Neuron (in vitro differentiated cells): Measurements from ENCODE around the gene PRPS1L1.

Experiments
- H2AFZ ChIP-seq: one replicate; pipeline ENCODE4 v1.6.1; 2013; ENCODE audit warnings: low read depth, mild to moderate bottlenecking, inconsistent platforms, low read length, moderate library complexity
- H3K27me3 ChIP-seq: one replicate; pipeline ENCODE4 v1.6.1; 2013; ENCODE audit warnings: low read length; ENCODE audit not compliant: insufficient read depth
- H3K36me3 ChIP-seq: one replicate; pipeline ENCODE4 v1.6.1; 2013; ENCODE audit warnings: low read length; ENCODE audit not compliant: insufficient read depth
- H3K4me1 ChIP-seq: one replicate; pipeline ENCODE4 v1.6.1; 2013; ENCODE audit warnings: low read length; ENCODE audit not compliant: insufficient read depth
- H3K4me3 ChIP-seq: 2 replicates; pipeline ENCODE4 v1.5.1; 2013; ENCODE audit warnings: mild to moderate bottlenecking, low read length, moderate library complexity
- H3K9me3 ChIP-seq: one replicate; pipeline ENCODE4 v1.6.1; 2013; ENCODE audit warnings: low read length

The PRPS1L1 gene

DNA sequence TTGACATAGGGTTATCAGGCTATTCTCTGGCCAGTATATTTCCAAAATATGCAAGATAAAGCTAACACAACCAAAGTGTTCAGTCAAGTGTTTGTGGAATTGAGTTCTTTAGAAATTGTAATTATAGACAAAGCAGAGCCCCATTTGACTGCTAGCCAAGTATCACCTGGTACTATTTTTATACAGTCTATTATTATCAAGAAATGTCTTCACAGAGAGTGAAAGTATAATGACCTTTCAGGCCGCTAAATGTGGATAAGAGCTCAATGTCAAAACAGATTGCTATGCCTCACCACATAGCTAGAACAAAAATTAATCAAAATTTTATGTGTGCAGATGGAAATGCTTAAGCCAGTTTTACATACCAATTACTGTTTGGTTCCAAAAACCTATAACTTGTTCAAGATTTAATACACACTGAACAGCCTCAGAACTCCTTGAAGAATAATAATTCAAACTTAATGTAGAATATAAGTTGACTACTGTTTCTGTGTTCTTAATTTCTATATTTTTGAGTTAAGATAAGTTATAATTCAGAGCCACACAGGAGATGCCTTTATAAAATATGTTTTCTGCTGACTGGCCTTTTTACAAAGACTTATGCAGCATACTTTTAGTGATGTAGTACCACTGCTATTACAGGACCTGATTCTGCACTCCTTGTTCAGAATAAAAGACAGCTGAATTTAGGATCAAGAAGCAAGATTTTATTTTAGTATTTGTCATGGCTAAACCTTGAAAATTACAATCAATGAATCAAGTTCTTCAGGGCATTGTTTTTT lies 31.0 kb downstream of the PRPS1L1 start:
- Histone ChIP-seq H2AFZ (no peak overlapping the region), H3K36me3 (no peaks in the 10 kb centered on the region), H3K9me3 (no peaks in the 10 kb centered on the region)

DNA sequence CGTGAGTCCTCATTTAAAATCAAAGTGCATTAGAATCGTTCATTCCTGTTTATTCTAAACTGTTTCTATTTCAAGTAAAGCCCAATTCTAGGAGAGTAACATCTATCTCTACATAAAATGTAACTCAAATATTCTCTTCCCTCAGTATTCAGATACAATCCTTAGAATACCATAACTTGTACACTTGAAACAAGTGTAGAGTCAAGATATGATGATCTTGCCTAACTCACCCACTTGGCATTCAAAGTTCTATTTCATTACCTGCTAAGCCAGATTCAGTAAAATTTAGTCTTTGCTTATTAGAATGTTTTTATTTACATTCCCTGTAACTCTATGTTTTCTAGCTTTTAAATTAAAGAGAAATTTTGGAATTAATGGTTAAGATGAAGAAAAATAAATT lies 31.6 kb downstream of the PRPS1L1 start:
- H3K9me3 ChIP-seq = no peaks in the 10 kb centered on the region
- no peak overlapping the region for H3K4me3 ChIP-seq
- no peak overlapping the region for H2AFZ ChIP-seq
- H3K36me3 ChIP-seq = no peaks in the 10 kb centered on the region
- peaks cover 16% of the 10 kb centered on the region for H3K4me1 ChIP-seq
- no peaks in the 10 kb centered on the region for H3K27me3 ChIP-seq

More for the DNA sequence above, 31.0 kb downstream of the PRPS1L1 start:
- Histone ChIP-seq H3K27me3 (no peaks in the 10 kb centered on the region), H3K4me1 (peaks cover 16% of the 10 kb centered on the region), H3K4me3 (no peak overlapping the region)

DNA sequence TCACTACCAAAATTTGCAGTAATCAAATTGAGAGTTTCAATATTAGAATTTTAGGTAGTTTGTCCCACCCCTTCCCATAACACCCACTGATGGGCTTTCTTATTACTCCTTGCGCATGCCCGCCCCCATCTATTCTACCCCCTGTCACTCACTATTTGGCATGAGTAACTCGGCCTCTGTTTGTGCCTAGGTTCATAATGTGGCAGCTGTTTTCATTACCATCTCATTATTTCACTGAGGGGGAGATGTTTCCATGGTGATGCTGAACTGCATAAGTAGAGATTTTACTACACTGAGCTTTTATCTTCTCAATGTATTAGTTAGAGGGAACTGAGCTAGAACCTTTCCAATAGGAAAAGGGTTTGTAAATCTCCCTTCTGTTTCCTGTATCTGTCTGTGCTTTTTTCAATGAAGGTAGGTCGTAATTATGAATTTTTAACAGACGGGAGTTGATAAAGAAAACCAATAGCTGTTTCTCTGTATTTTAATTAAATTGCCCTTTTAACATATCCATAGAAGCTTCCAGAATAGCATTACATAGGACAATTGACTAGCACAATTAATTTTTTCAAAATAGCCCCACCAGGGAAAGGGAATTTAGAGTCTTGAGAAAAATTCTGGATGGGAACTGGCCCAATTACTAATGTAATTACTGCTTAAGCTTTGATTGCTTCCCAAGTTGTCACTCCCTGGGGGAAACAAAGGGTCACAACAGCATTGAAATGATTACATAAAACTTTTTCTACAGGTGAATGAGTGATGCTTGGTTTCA lies 33.4 kb downstream of the PRPS1L1 start:
- peaks cover 16% of the 10 kb centered on the region for H3K4me1 ChIP-seq
- no peaks in the 10 kb centered on the region for H3K9me3 ChIP-seq
- H3K36me3 ChIP-seq = no peaks in the 10 kb centered on the region
- peak overlapping the region; percentile 72 for H2AFZ ChIP-seq
- no peak overlapping the region for H3K4me3 ChIP-seq
- no peaks in the 10 kb centered on the region for H3K27me3 ChIP-seq

DNA sequence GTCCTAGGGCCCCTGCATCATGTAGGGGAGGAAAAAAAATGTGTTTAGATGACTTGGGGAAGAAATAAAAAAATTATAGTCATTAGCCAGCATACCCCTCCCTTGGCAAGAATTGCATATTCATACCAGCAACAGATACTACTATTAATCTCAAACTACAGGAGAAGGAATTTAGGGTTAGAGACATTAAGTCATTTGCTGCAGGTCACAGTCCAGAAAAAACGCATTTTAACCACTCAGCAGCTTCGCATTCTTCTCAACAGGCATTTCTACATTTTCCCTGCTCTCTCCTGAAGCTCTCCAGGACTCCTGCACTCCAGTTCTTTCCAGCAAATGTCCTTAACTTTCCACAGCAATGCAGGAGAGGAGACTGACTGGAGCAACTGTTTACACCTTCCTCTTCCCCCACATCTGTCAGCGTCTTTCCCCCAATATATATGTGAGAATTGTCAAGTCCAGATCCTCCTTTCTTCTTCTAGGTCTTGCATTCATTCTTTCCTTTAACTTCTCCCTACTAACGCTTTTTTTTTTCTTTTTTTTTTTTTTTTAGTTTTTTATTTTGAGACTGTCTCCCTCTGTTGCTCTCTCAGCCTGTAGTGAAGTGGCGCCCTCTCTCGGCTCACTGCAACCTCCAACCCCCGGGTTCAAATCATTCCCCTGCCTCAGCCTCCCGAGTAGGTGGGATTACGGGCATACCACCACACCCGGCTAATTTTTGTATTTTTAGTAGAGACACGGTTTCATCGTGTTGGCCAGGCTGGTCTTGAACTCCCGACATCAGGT lies 35.6 kb downstream of the PRPS1L1 start:
- peaks cover 16% of the 10 kb centered on the region for H3K4me1 ChIP-seq
- H3K9me3 ChIP-seq = no peaks in the 10 kb centered on the region
- no peaks in the 10 kb centered on the region for H3K36me3 ChIP-seq
- H3K4me3 ChIP-seq = no peak overlapping the region
- H3K27me3 ChIP-seq = no peaks in the 10 kb centered on the region
- no peak overlapping the region for H2AFZ ChIP-seq

DNA sequence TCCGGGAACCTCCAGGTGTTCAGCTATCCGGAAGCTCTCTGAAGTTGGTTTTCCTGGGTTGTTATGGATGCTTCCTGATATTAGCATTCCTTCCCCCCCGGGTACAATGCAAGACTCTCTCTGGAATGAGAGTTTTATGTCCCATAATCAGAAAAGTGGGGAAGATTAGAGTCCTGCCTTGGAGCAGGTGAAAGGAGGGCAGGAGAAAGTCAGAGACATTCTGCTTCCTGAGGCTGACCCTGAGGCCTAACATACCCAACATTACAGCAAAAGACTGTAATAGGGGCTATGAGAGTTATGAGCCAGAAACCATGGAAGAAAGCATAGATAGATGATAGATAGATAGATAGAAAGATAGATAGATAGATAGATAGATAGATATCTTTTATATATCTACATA lies 36.9 kb downstream of the PRPS1L1 start:
- Histone ChIP-seq H3K4me1 (peaks cover 16% of the 10 kb centered on the region), H3K36me3 (no peaks in the 10 kb centered on the region), H3K27me3 (no peaks in the 10 kb centered on the region)

DNA sequence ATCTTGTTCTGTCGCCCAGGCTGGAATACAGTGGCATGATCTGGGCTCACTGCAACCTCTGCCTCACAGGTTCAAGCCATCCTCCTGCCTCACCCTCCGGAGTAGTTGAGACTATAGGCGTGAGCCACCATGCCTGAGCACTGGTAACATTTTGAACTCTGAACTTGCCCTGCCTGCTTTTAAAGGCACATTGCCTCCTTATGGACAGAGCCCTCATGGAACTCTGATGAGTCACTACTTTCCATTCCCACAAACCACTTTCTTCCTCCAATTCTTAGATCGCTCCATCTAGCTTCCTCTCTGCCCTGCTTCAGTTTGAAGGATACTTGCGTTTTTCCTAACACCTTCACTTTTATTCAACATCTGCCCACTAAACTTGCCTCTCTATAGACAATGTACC lies 38.1 kb downstream of the PRPS1L1 start:
- H3K4me3 ChIP-seq = no peak overlapping the region
- H3K27me3 ChIP-seq = no peaks in the 10 kb centered on the region
- no peaks in the 10 kb centered on the region for H3K36me3 ChIP-seq
- no peak overlapping the region for H2AFZ ChIP-seq
- peaks cover 11% of the 10 kb centered on the region for H3K4me1 ChIP-seq
- no peaks in the 10 kb centered on the region for H3K9me3 ChIP-seq

More for the DNA sequence above, 36.9 kb downstream of the PRPS1L1 start:
- H3K9me3 ChIP-seq = no peaks in the 10 kb centered on the region
- H3K4me3 ChIP-seq = no peak overlapping the region
- H2AFZ ChIP-seq = no peak overlapping the region

DNA sequence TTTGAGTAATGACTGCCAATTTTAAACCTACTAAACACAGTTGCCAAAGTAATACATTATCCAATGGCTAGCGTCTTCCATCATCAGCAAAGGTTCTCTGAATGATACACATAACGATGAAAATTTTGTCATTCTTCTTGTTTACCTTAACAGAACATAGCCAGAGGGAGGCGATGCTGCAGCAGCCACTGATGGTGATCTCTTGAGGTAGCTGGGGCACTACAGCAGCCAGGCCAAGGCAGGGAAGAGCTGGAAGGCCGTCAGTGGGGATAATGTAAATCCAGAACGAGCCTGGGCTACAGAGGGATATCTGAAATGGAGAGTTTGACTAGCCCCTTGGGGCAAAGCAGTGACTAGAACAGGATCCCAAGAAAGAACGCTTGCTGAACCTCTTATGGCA lies 38.8 kb downstream of the PRPS1L1 start:
- Histone ChIP-seq H2AFZ (no peak overlapping the region), H3K9me3 (no peaks in the 10 kb centered on the region), H3K36me3 (no peaks in the 10 kb centered on the region), H3K4me1 (peaks cover 4% of the 10 kb centered on the region), H3K27me3 (no peaks in the 10 kb centered on the region), H3K4me3 (no peak overlapping the region)

DNA sequence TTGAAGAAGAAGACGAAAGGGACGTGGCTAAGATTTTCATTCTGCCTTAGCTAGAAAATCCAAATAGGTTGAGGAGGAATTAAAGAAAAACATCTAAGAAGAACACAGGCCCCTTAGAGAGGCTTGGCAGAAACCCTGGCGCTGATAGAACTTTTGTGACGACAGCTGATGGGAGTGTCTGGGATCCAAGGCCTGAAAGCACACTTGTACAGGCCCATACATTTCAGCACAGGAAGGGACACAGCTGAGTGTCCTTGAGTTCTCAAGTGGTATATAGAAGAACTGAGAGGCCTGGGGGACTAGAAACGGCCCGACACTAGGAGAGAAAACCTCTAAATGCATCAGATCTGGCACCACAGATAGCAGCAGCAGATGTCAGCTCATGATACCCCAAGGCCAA lies 39.5 kb downstream of the PRPS1L1 start:
- Histone ChIP-seq H3K4me3 (no peak overlapping the region), H3K4me1 (no peaks in the 10 kb centered on the region), H2AFZ (no peak overlapping the region), H3K36me3 (no peaks in the 10 kb centered on the region), H3K27me3 (no peaks in the 10 kb centered on the region), H3K9me3 (no peaks in the 10 kb centered on the region)

DNA sequence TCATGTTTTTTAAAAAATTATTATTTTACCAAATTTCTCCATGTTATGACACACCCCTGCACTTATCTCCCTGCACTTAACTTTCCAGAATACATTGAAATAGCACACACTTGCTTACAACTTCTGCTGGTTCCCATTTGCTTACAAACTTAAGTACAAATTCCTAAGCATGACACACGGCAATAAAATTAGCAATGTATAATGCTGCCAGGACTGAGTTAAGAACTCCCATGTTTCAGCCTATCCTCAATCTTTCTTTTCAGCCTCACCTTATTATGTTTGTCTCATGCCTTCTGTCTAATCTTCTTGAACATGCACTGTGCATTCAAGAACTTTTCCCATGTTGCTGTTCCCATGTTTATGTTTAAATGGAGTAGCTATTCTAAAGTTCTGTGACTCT lies 40.8 kb downstream of the PRPS1L1 start:
- Histone ChIP-seq H3K36me3 (no peaks in the 10 kb centered on the region), H3K4me1 (no peaks in the 10 kb centered on the region), H3K27me3 (no peaks in the 10 kb centered on the region), H2AFZ (no peak overlapping the region), H3K9me3 (no peaks in the 10 kb centered on the region), H3K4me3 (no peak overlapping the region)

DNA sequence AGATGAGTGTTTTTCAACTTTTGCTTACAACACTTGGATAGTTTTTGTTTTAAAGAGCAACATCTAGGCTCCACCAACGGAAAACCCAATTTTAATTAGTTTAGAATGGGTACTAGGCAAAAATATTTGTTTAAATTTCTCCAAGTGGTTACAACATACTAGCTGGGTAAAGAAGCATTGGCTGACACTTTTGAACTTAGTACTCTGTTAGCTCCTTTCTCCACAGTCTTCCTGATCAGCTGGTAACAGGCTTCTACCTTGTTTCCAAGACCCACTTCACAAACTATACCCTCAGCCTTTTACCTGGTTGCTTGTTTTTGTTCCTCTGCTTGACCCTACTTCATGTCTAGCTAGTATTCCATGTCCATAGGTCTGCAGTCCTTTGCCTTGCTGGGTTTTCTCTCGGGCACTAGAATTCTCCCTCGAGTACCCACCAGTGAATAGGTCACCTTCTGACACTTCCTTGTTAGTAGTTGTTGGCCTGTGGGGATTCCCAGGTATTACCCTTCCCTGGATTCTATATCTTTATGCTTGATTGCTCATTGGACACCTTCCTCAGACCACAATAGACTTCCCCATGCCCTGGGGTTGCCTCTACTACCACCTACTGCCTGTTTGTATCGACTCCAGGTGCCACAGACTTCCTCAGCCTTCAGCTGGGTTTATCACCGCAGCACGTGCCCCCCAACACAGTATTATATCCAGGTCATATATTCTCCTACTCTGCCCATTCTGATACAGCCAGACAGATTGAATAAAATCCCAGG lies 42.0 kb downstream of the PRPS1L1 start:
- Histone ChIP-seq H2AFZ (no peak overlapping the region), H3K4me1 (no peaks in the 10 kb centered on the region), H3K36me3 (no peaks in the 10 kb centered on the region), H3K4me3 (no peak overlapping the region), H3K27me3 (no peaks in the 10 kb centered on the region), H3K9me3 (no peaks in the 10 kb centered on the region)

DNA sequence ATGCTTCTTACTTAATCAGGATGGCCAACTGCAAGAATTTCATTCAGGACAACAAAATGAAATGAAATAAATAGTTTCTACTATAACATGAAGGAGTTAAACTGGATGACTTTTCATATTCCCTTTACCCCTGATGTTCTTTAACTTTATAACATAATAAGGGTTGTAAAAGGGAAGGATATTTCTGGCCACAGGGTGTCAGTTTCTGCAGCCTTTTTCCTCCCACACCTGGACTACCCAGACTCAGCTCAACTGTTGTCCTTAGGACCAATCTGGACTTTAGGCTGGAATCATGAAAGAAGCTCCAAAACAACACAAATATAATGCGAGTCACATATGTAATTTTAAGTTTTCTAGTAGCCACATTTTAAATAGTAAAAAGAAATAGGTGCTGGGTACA lies 43.4 kb downstream of the PRPS1L1 start:
- Histone ChIP-seq H3K4me3 (no peak overlapping the region), H3K9me3 (no peaks in the 10 kb centered on the region), H2AFZ (no peak overlapping the region), H3K4me1 (no peaks in the 10 kb centered on the region), H3K27me3 (no peaks in the 10 kb centered on the region), H3K36me3 (no peaks in the 10 kb centered on the region)

DNA sequence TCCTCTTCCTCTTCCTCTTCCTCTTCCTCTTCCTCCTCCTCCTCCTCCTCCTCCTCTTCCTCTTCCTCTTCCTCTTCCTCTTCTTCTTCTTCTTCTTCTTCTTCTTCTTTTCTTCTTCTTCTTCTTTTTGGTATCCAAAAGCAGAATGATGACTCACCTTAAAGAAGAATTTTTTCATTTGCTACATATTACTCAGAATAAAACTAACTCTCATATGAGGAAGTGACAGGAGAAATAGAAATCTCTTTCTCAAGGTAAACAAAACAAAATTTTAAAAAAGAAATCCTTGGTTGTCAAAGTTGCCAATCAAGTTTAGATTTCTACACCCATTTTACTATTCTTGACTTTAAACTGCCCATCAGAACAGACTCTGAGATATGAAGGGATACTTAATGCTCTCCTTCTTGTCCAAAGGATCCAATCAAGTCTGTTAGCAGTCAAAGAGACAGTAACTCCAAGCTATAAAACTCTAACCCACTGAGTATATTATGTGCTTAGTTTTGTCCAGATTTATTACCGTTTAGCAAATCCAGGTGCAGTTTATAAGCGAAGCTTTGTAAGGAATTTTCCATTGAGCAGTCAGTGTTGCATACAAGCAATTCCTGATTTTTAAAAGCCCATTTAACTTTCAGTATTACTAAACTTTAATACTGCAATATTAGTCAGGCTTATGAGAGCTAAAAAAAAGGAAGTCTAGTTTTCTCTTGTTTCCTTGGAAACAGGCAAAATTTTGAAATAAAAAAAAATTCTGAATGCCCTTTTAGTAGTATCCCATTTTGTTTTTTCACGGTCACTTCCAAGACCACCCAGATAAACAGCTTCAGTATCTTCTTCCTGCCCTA lies 44.2 kb downstream of the PRPS1L1 start:
- Histone ChIP-seq H3K36me3 (no peaks in the 10 kb centered on the region), H3K4me1 (no peaks in the 10 kb centered on the region), H3K27me3 (no peaks in the 10 kb centered on the region), H3K9me3 (no peaks in the 10 kb centered on the region), H3K4me3 (no peak overlapping the region), H2AFZ (no peak overlapping the region)
